RCC 7860 (cell line): Measurements from ENCODE around the gene IRF6.
"Not testable (repeated sequence)": the region's sequence is repeated elsewhere in the genome, so short reads cannot be mapped to it uniquely, and the experiment has no call there.

ENCODE experiments used
- DNase-seq: peaks from one replicate; pipeline ENCODE4 v3.0.0-alpha.2; 2015; ENCODE audit warnings: low spot score
- FAIRE-seq: peaks from 2 replicates; lab custom pipeline; 2012; peaks lifted over from hg19 to GRCh38; lab: Jason Lieb, UNC

Gene IRF6

GRCh38 chr1:209793711-209794110 is 12.2 kb downstream of the IRF6 start:
- FAIRE-seq, DNase-seq: not testable (repeated sequence)

GRCh38 chr1:209791920-209792319 is 14.0 kb downstream of the IRF6 start:
- DNase-seq (no peak), FAIRE-seq (no peak)

DNA sequence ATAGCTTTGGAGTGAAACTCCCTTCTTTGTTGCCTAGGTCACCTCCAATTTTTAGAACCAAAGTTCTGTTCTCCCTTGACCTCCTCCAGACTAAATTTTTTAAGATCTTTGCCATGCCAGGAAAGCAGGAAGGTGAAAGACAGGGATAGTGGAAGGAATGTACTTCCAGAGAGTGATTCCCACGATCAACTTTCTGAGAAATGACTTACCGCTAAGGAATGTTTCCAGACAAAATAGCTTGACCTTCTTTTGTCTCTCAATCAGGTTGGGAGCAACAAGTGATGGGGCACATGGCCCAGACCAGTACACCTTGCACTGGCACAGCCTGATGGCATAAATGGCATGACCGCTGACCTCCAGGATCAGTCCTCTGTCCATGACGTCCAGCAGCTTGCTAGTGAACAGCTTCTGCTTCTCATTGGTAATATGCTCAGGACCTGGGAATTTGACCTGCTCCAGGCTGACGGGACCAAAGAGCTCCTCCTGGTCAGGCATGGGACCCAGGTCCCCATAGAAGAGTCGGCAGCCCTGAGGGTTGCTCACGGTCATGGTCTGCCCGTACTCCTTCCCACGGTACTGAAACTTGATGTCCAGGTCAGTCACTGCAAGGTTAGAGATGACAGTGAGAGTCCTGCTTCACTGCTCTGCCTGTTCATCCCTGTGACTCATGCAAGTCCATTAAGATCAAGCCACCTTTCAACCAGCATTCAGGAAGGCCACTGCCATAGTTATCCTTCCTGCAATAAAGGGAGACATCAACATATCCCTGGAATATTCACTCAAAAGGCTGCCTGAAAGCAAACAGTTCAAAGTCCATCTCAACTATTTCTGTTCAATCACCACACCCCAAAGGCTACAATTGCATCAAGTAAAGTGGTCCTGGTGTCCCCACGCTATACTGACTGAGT is 15.4 kb downstream of the IRF6 start:
- DNase-seq (peak; percentile 29), FAIRE-seq (no peak)

GRCh38 chr1:209789245-209789644 is 16.7 kb downstream of the IRF6 start:
- no peak for DNase-seq
- no peak for FAIRE-seq

GRCh38 chr1:209787551-209787950 is 18.4 kb downstream of the IRF6 start:
- no peak for DNase-seq
- no peak for FAIRE-seq

DNA sequence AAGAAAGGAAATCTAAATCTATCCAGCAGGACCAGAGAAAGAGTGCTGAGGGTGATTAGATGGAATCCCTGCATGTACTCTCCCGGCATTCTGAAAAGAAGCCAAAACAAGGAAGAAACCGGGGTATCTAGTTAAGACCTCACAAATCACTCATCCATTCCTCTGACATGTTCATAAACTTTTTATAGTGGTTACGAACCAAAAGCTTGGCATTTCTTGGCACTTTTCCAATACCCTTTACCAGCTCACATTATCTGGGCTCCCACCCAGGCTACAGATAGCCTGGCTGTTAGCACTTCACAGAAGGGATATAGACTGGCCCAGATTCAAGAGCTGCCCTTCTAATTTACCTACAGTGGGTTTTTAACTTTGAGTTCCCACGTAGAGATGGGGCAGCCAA is 19.8 kb downstream of the IRF6 start:
- FAIRE-seq (no peak), DNase-seq (no peak)

GRCh38 chr1:209785592-209785991 is 20.4 kb downstream of the IRF6 start:
- FAIRE-seq (no peak), DNase-seq (no peak)

GRCh38 chr1:209784265-209785169 is 21.4 kb downstream of the IRF6 start, which contains the start of gene C1orf74:
Gene C1orf74, minus strand, starts transcription at chr1:209784559. Its CDS starts 925 bp downstream, at chr1:209783634.
- DNase-seq (peak; percentile 94), FAIRE-seq (peak; percentile 84)

DNA sequence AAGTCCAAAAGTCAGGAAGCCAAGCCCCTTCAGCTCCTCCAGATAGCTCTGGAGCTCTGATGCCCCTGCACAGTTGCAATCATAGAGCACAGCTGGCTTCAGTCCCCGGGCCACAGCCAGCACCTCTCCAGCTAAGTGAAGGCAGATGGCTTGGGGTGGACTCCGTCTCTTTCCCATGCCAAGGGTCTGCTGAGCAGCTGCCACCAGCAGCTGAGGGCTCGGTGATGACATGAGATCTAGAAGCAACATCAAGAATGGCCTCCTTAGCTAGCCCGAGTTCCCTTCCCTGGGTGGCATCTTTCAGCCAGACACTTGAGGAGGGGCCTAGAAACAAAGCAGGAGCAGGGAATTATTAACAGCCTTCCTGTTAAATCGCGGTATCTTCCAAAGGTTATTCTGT is 22.6 kb downstream of the IRF6 start:
- DNase-seq (no peak), FAIRE-seq (no peak)

DNA sequence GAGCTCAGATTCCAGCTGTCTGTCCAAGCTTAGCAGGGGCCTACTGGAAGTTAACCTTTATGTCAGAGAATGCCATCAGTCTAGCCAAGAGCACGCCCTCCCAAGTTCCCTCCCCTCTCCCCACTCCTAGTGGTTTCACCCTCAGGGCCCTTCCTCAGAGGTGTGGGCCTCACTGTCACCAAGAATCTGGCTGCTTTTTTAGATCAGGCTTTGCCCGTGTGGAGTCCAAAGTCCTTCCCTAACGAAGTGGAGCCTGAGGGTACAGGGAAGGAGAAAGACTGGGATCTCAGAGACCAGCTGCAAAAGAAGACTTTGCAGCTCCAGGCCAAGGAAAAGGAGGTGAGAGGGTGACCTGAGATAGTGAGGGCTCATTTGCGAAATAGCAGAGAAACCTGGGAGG is 25.7 kb downstream of the IRF6 start:
- FAIRE-seq = no peak
- no peak for DNase-seq

- FAIRE-seq (no peak), DNase-seq (no peak)
These were observed 27.8 kb downstream of the IRF6 start for GRCh38 chr1:209778102-209778501.

- DNase-seq (no peak), FAIRE-seq (no peak)
These were observed 28.4 kb downstream of the IRF6 start for GRCh38 chr1:209777587-209777986.

DNA sequence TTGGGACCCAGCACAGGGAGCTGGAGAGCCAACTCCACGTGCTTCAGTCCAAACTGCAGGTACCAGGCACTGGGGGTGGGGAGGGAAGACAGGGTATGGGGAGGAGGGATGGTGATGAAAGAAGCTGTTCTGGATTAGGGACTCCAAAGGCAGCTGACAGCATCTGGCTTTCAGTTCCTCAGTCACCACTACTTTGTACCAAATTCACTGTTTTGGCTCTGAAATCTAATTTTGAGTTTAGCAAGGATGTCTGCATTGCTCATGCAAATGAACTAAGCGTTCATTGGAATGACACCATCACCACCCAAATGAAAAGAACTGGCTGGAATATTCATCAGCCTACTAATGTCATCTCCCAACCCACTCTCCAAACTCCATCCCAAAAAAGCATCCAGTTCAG is 30.3 kb downstream of the IRF6 start:
- DNase-seq = no peak
- FAIRE-seq = no peak

- FAIRE-seq = no peak
These were observed 31.4 kb downstream of the IRF6 start for GRCh38 chr1:209774592-209774991.

DNA sequence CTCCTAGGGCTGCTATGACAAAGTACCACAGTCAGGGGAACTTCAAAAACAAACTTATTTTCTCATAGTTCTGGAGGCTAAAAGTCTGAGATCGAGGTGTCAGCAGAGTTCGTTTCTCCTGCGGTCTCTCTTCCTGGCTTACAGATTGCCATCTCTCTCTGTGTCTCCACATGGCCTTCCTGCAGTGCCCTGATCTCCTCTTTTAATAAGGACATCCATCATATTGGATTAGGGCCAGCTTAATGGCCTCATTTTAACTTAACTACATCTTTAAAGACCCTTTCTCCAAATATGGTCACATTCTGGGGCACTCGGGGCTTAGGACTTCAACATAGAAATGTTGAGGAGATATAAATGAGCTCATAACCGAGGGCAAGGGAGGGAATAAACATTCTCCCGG is 33.8 kb downstream of the IRF6 start:
- FAIRE-seq = no peak
- DNase-seq = no peak

More at GRCh38 chr1:209774592-209774991, 31.4 kb downstream of the IRF6 start:
- no peak for DNase-seq

GRCh38 chr1:209770636-209771415 is 35.1 kb downstream of the IRF6 start:
- no peak for DNase-seq
- FAIRE-seq = no peak

- FAIRE-seq (no peak), DNase-seq (no peak)
These were observed 36.0 kb downstream of the IRF6 start for GRCh38 chr1:209769971-209770370.

DNA sequence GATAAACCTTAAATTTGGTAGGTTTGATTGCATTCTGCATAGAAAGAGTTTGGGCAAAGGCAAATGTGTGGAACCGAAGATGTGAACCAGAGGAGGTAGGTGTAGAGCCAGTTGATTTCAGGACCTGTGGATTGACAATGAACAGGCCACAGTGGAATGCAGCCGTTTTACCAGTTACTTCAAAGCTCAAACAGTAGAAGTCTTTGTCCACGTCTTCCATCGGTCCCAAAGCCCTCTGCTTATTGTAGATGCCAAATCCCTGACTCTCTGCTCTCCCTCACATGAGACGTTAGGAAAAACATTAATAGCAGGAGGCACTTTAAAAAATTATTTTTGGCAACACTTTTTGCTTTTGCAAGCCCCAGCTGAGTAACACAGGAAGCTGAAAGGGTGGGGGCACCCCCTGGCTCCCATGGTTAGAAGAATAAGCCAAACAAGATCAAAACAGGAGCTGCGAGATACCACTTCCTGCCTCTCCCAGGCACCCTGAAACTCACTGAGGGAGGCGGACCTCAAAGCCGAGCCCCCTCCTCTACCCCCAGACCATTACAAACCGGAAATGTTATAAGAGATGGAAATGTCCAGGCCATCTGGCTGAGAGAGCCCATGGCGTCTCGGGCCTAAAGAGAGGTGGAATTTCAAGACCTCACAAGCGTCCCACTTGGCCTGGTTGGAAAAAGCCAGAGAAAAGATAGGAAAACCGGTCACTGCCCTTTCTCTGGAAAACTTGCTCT is 36.6 kb downstream of the IRF6 start:
- FAIRE-seq = no peak
- no peak for DNase-seq

DNA sequence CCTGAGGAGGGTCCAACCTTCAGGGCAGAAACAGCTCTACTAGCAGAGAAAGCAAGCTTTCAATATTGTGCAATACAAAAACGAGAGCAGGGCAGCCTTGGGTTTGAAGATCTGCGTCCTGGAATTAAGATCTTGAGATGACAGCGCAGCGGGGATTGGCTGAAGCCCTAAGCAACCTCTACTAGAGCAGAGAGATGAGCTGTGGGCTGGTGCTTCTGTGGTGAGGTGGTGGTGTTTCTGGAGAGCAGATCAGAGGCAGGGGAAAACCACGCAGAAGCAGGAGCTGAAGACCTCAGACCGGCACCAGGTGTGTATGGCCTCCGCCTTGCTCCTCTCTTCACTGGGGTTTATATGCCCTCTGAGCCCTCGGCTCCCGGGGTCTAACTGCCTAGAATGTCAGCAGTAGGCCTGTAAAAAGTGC is 37.6 kb downstream of the IRF6 start:
- no peak for DNase-seq
- no peak for FAIRE-seq

GRCh38 chr1:209767706-209768105 is 38.2 kb downstream of the IRF6 start:
- FAIRE-seq (no peak), DNase-seq (no peak)
